GM12874 (cell line): ENCODE results near the gene ADGRG6.

ENCODE experiments used
- TF ChIP-seq, protein P1 (sequence below): IDR thresholded peaks from 2 replicates; pipeline ENCODE4 v1.5.1; 2011; ENCODE audit warnings: low read depth, mild to moderate bottlenecking, control low read depth, low read length, moderate library complexity; ENCODE audit not compliant: insufficient read depth

ADGRG6 gene

DNA sequence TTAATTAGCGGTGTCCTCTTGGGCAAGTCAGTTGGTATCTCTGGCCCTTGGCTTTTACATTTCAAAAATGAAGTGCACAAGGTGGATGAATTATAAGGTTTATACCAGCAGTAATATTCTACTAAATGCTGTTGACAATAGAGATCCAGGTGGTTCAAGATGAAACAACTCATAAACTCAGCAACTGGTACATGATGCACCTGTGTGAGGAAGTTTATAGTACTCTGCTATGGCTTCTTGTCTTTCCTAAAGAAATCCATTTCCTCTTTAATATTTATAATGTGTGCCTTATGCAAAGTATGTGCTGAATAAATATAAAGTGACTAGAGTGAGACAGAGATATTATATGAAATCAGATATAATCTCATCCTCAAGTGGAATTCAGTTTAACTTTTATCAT is 48.5 kb downstream of the ADGRG6 start:
- TF ChIP-seq, protein P1, sequence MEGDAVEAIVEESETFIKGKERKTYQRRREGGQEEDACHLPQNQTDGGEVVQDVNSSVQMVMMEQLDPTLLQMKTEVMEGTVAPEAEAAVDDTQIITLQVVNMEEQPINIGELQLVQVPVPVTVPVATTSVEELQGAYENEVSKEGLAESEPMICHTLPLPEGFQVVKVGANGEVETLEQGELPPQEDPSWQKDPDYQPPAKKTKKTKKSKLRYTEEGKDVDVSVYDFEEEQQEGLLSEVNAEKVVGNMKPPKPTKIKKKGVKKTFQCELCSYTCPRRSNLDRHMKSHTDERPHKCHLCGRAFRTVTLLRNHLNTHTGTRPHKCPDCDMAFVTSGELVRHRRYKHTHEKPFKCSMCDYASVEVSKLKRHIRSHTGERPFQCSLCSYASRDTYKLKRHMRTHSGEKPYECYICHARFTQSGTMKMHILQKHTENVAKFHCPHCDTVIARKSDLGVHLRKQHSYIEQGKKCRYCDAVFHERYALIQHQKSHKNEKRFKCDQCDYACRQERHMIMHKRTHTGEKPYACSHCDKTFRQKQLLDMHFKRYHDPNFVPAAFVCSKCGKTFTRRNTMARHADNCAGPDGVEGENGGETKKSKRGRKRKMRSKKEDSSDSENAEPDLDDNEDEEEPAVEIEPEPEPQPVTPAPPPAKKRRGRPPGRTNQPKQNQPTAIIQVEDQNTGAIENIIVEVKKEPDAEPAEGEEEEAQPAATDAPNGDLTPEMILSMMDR = no peak

DNA sequence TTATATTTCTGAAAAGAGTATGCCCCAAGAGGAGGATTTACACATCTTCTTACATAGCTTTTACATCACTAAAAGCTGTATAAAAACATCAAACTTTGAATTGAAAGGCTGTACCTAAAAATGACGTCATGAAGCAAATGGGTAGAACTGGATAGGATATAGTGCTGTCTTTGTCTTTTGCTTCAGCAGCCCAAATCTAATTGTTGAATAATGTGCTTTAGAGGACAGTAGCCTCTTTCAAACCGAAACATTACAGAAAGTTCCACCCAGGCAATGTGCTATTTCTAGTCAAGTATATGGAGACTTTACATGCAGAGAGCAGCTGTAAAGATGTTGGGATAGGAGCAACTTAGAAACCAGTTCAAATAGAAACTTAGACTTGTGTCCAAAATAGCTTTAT is 51.9 kb downstream of the ADGRG6 start:
- TF ChIP-seq, protein P1 = no peak

DNA sequence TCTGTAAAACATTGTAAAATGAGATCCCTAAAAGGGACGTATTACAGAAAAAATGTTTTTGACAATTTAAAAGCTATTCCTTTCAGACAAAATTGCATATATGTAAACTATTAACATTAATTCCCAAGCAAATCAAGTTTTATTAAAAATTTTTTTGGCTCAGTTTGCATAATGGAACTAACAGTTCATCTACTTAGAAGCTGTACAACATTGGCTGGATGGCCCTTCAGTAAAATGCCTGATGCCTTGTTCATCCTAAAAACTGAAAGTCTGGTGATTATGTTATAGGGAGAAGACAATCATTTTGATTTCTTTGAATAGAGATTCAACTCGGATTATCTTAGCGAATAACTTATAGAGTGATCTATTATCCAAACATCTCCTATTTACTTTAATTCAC is 52.8 kb downstream of the ADGRG6 start:
- TF ChIP-seq, protein P1 = no peak

DNA sequence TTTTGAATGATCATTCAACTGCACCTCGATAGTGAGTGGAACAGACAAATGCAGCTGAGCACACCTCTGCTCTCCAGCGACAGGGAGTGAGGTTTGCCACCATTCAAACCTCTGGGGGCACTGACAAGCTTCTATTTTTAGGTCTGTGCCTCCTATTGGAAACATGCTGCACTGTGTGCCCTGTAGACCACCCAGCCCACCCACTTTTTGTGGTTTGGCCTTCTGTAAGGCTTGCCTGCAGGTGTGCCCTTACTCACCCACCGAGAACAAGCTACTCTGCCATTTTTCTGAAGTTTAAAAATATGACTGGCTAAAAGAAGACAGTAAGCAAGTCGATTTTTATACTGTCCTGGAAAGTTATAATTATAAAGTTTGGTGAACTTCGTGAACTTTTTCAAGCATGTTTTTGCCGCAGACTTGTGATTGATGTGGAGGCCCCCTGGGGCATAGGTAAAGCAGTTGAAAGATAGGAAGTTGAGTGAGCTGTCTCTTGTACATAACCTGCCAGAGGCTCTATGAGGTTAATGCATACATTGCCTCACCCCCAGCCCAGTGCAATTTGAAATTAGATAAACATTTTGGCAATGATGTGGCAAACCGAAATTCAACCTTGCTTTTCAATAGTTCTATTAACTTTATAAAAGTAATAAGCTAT is 53.8 kb downstream of the ADGRG6 start:
- TF ChIP-seq, protein P1 = no peak

DNA sequence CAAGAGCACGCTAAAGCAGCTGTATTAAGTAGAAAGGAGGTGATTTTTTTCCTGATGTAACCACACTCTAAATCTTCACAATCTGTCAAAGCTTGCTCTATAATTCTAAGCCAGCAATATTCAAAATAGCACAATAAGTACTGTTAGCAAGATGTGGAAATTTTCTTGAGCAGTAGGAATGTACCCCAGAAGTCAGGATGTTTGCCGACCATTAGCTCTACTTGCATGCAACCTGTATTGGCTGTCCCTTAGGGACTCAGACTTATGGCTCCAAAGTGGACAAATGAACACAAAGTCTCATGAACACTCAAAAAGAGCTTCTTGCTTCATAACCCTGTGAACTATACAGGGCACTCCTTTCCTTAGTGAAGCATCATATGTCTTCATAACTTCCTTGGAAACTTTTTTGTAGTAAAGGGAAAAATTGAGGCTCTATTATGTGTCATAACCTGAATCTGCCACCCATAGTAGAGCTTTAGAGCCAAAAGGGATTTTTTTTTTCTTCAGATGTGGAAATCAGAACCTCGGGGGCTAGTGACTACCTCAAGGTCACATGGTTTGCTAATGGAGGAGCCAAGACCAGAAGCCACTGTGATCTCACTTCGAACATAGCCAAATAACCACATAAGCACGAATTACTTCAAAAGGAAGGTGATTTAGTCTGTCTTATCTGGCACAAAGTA is 54.5 kb downstream of the ADGRG6 start:
- TF ChIP-seq, protein P1 = no peak

DNA sequence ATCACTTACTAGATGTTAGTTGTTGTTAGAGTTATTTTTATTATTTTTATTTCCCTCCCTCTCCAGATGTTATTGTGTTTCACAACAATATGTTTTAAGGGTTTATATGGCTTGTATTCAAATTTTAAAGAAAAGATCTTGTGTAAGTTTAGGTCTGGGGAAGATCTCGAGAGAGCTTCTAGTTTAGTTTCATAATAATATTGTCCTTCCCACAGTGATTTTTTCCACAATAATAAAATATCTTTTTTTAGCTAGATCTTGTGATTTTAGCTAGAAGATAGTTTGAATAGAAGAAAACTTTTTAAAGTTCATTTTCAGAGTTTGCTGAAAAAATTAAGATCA is 55.0 kb downstream of the ADGRG6 start:
- TF ChIP-seq, protein P1 = no peak

DNA sequence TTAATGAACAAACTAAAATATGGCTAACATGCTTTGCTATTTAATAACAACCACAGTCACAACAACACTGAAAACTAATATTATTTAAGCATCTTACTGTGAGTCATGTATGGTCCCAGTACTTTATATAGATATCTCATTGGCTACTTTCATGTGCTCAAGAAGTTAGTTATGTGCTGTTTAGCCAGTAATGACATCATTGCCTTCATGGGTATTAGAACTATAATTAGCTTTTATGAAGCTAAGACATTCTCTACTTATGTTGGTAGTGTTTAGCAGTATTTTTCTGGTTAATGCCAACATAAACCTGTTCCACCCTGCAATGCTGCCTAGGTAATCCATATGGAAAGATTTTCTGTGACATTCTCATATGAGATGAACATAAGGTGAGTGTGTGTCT is 56.1 kb downstream of the ADGRG6 start:
- TF ChIP-seq, protein P1 = no peak
